NCI-H510A treated with DMSO at 0.1 percent for 48 hours (cell line): ENCODE results near the gene ERAS.
"Not testable (repeated sequence)": the region's sequence is repeated elsewhere in the genome, so short reads cannot be mapped to it uniquely, and the experiment has no call there.

Experiments
- DNase-seq: peaks from one replicate; lab custom pipeline; 2025; lab: John Stamatoyannopoulos, UW

The ERAS gene

DNA sequence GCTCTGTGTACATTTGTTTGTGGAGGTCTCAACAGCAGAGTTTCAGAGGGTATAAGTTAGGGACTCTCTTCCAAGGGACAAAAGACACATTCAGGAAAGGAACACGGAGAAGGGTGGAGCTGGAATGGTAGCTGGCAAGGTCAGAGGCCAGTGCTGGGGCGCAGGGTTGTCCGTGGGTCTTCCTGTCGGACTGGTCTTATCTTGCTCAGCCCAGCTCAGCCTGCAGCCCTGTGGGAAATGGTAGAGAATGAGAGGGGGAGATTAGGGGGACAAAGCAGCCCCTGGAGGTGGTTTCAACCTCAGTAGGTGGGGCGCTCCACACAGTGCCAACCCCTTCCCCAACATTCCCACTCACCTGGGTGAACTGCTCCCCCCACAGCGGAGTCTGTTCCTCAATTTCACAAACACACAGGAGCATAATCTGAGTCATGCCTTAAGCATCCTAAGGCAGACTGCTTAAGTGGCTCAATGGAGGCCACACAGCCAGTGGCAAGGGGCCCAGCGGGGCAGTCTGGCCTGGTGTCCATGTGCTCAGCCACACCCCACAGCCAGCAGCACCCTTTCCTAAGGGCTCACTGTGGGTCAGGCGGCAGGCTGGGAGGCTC lies 31.3 kb upstream of the ERAS start:
- DNase-seq, result no peak

DNA sequence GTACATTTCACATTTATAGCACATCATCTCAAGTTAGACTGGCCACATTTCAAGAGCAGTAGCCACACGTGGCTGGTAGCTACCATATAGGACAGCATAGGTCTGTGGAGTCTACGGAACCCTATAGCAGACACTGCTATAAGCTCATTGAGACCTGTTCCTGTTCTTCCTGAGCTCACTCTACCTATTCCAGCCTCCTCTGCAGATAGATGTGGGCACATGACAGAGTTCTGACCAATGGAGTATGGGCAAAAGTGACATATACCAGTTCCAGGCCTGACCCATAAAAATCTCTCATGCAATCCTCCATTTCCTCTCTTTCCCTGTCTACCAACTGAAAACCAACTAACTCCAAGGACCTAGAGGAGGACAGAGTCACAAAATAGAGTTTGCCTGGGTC lies 28.0 kb upstream of the ERAS start:
- DNase-seq, result no peak

DNA sequence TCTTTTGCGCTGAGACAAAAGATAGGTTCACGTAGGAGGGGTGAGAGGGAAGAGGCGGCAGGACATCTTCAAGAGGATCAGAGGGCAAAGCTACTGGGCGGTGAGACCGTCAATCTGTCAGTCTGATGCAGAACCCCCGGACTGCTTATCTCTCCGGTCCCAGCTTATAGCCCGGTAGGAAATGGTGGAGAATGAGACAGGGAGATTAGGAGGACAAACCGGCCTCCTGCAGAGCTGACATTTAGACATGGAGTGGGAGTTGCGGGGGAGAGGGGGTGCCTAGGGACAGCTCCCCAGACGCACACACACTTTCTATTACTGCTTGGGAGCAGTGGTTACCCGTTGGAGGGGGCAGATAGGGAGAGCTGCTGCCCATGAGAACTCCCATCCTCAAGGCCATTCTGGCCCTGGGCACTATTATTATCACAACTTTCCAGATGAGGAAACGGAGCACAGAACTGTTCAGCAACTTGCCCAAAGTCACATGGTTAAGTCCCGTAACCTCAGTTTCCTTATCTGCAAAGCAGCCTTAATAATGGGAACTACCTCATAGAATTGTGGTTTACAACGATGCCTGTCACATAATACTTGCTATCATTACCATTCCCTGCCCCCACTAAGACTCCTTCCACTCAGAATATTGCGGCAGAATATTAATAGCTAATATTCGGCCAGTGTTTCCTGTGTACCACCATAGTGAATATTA lies 25.6 kb upstream of the ERAS start:
- peak; percentile 33 for DNase-seq

- peak; percentile 93 for DNase-seq
Observed at GRCh38 chrX:48801280-48802088, 24.8 kb upstream of the ERAS start, which contains the start of gene HDAC6. Gene HDAC6 (plus strand): TSS chrX:48802067. CDS start chrX:48802693, 626 bp downstream.

DNA sequence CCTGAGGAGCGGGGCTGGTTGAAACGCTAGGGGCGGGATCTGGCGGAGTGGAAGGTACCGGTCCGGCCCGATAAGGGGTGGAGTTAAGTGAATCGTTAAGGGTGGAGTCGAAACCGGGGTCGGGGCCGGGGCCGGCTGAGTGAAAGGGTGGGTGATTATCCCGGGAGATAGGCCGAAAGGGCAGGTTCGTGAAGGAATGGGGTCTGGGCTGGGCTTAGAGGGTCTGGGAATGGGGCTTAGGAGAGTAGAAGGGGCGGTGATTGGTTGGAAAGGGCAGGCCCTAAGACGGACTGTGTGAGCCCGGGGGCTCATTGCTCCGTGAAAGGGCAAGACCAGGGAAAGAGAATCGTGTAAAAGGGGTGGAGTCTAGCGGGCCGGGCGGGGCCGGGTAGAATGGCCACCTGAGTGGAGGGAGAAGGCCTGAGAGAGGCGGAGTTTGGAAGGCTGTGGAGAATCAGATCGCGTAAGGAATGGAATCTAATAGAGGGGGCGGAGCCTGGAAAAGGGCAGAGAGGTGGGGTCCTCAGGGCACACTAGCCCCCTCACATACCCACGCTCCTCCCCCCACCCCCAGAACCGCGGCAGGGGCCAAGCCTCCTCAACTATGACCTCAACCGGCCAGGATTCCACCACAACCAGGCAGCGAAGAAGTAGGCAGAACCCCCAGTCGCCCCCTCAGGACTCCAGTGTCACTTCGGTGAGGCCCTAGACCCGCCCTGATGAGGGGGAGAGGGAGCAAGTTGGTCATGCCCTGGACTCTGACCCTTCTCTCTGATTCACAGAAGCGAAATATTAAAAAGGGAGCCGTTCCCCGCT lies 24.0 kb upstream of the ERAS start:
- DNase-seq, result peak; percentile 86

DNA sequence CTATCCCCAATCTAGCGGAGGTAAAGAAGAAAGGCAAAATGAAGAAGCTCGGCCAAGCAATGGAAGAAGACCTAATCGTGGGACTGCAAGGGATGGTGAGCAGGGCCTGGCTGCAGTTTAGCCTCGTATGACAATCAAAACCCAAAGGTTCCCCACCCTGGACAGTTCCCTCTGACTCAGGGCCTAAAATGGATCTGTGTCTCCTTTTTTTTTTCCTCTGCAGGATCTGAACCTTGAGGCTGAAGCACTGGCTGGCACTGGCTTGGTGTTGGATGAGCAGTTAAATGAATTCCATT lies 23.5 kb upstream of the ERAS start:
- DNase-seq, result no peak

- no peak for DNase-seq
Observed at GRCh38 chrX:48806081-48806480, 20.2 kb upstream of the ERAS start.

GRCh38 chrX:48813644-48814043 lies 12.7 kb upstream of the ERAS start:
- DNase-seq, result no peak

DNA sequence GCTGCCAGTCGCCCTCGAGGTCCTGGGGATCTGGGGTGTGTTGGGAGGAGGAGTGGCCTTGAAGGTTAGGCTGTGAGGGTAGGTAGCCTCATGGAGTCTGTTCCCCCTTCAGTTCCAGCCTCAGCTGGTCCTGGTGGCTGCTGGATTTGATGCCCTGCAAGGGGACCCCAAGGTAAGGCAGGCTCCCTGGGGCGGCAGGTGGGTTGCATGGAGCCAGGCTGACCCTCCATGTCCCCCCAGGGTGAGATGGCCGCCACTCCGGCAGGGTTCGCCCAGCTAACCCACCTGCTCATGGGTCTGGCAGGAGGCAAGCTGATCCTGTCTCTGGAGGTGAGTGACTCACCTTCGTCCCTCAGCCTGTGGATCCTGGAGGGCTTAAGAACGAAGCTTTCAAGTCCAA lies 11.6 kb upstream of the ERAS start:
- no peak for DNase-seq

DNA sequence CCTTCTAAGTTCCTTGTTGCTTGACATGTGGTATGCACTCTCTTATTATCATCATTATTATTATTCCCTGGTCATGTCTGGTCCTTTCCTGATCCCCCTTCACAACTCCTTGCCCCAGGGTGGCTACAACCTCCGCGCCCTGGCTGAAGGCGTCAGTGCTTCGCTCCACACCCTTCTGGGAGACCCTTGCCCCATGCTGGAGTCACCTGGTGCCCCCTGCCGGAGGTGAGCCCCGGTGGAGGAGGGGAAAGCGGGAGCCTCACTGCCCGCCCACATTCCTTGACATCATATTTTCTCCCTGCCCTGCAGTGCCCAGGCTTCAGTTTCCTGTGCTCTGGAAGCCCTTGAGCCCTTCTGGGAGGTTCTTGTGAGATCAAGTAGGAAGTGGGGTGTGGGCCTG lies 11.0 kb upstream of the ERAS start:
- no peak for DNase-seq

- no peak for DNase-seq
Observed at GRCh38 chrX:48816014-48816810, 10.1 kb upstream of the ERAS start.

GRCh38 chrX:48818098-48818497 lies 8.2 kb upstream of the ERAS start:
- no peak for DNase-seq

- no peak for DNase-seq
Observed at GRCh38 chrX:48818866-48819265, 7.4 kb upstream of the ERAS start.

GRCh38 chrX:48819394-48819793 lies 6.9 kb upstream of the ERAS start:
- not testable (repeated sequence) for DNase-seq

DNA sequence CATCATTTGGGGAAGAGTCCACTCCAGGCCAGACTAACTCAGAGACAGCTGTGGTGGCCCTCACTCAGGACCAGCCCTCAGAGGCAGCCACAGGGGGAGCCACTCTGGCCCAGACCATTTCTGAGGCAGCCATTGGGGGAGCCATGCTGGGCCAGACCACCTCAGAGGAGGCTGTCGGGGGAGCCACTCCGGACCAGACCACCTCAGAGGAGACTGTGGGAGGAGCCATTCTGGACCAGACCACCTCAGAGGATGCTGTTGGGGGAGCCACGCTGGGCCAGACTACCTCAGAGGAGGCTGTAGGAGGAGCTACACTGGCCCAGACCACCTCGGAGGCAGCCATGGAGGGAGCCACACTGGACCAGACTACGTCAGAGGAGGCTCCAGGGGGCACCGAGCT lies 3.3 kb upstream of the ERAS start:
- DNase-seq, result no peak

DNA sequence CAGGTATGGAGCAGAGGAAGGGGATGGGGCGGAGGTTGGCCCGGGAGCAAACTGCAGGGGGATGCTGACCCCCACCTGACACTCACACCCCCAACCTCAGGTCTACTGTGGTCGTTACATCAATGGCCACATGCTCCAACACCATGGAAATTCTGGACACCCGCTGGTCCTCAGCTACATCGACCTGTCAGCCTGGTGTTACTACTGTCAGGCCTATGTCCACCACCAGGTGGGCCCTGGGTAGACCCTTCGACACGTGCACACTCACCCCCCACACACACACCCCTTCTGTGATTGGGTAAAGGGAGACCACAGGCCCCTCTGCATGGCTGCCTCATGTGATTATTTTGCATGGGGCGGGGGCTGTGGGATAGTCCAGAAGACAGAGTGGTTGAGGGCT lies 2.2 kb upstream of the ERAS start:
- DNase-seq, result no peak

- DNase-seq, result no peak
Observed at GRCh38 chrX:48826876-48827653, 752 bp downstream of the ERAS start.

- no peak for DNase-seq
Observed at GRCh38 chrX:48827654-48827968, 1.3 kb downstream of the ERAS start.

GRCh38 chrX:48829016-48829735 lies 2.9 kb downstream of the ERAS start:
- DNase-seq, result no peak
